CD4-positive, alpha-beta T cell (primary cell): ENCODE measurements around the gene RPS14. TPM values are rescaled to one million over a fixed set of nuclear protein-coding genes. Genes with fewer than 3 reads are reported as not detected.

Source experiments
- ATAC-seq: fragments of 200-7000 bp; cut with Tn5 transposase; one replicate; pipeline ENCODE4 v1.10.0; 2022; ENCODE audit warnings: mild to moderate bottlenecking; ENCODE audit not compliant: poor library complexity
- CTCF ChIA-PET: fragments of 350-600 bp; sonication (Branson Sonifier 250); formaldehyde crosslinking; loops from one replicate; lab custom pipeline; 2021; ENCODE audit warnings: antibody characterized with exemption, inconsistent platforms; lab: Charles Lee
- POLR2A ChIA-PET: fragments of 350-600 bp; sonication (Branson Sonifier 250); formaldehyde crosslinking; loops from one replicate; lab custom pipeline; 2021; ENCODE audit warnings: antibody characterized with exemption, inconsistent platforms; lab: Charles Lee
- DNase-seq, 14 experiments: peaks; one replicate each; pipeline ENCODE4 v3.0.0-alpha.2; 2013 to 2020; ENCODE audit warnings: mixed read lengths in 2 of 14
- H3K27ac ChIP-seq, 2 donors: one replicate each; pipeline versions ENCODE4 v1.5.1 to v1.7.0; 2013; ENCODE audit warnings: low read length in 2 of 2, low read depth in 1 of 2, mild to moderate bottlenecking in 1 of 2
- H3K27me3 ChIP-seq, 2 experiments: 1 replicate in 1 of 2; 2 replicates in 1 of 2; pipeline versions ENCODE4 v1.6.1 to v1.7.0; 2013; ENCODE audit warnings: low read length in 2 of 2, control low read depth in 1 of 2, mild to moderate bottlenecking in 1 of 2, moderate library complexity in 1 of 2; ENCODE audit not compliant: insufficient read depth in 2 of 2, control insufficient read depth in 1 of 2
- H3K36me3 ChIP-seq: one replicate; pipeline ENCODE4 v1.6.1; 2013; ENCODE audit warnings: low read length, control low read depth; ENCODE audit not compliant: insufficient read depth
- H3K4me1 ChIP-seq: one replicate; pipeline ENCODE4 v1.6.1; 2013; ENCODE audit warnings: low read length, control low read depth; ENCODE audit not compliant: insufficient read depth
- H3K4me3 ChIP-seq: one replicate; pipeline ENCODE4 v1.5.1; 2013; ENCODE audit warnings: mild to moderate bottlenecking, low read length, moderate library complexity
- H3K9me3 ChIP-seq, 2 experiments: 1 replicate in 1 of 2; 2 replicates in 1 of 2; pipeline versions ENCODE4 v1.6.1 to v1.7.0; 2013; ENCODE audit warnings: low read length in 2 of 2, mild to moderate bottlenecking in 2 of 2, control low read depth in 1 of 2, moderate library complexity in 1 of 2; ENCODE audit not compliant: control insufficient read depth in 1 of 2, insufficient read depth in 1 of 2
- H3K27ac Mint-ChIP-seq: one replicate; pipeline ENCODE4 v1.8.0; 2020; ENCODE audit warnings: mixed read lengths
- H3K27me3 Mint-ChIP-seq: one replicate; pipeline ENCODE4 v1.8.0; 2021; ENCODE audit warnings: mixed read lengths
- H3K36me3 Mint-ChIP-seq: one replicate; pipeline ENCODE4 v1.8.0; 2021; ENCODE audit warnings: low read depth, mixed read lengths
- H3K4me1 Mint-ChIP-seq: one replicate; pipeline ENCODE4 v1.8.0; 2021; ENCODE audit warnings: low read depth, mixed read lengths
- H3K4me3 Mint-ChIP-seq: one replicate; pipeline ENCODE4 v1.8.0; 2020; ENCODE audit warnings: mild to moderate bottlenecking, mixed read lengths
- H3K9me3 Mint-ChIP-seq: one replicate; pipeline ENCODE4 v1.8.0; 2020; ENCODE audit warnings: mixed read lengths
- intact Hi-C, 2 experiments: fragments of 100-400 bp; cut with DNase I in 1 of 2; cut with micrococcal nuclease in 1 of 2; formaldehyde crosslinking; loops; one replicate each; pipeline versions ENCODE4 v1.15.1 to v1.9.0; 2023 to 2025; cut with DNase I, micrococcal nuclease
- total RNA-seq, 174 experiments: library from RNA in 2 of 174; stranded (reverse) in 2 of 174; gene quantifications; one replicate each; pipeline ENCODE4 v1.2.3 and lab custom pipeline; 2021 to 2026
- TF ChIP-seq, protein P1 (sequence below): fragments of 200-600 bp; IDR thresholded peaks from one replicate; pipeline ENCODE4 v1.8.0; 2022; ENCODE audit warnings: antibody characterized with exemption, mild to moderate bottlenecking

RPS14 gene
- total RNA-seq, 2 experiments from 2014 or later, result 5,224 to 5,317 TPM

DNA sequence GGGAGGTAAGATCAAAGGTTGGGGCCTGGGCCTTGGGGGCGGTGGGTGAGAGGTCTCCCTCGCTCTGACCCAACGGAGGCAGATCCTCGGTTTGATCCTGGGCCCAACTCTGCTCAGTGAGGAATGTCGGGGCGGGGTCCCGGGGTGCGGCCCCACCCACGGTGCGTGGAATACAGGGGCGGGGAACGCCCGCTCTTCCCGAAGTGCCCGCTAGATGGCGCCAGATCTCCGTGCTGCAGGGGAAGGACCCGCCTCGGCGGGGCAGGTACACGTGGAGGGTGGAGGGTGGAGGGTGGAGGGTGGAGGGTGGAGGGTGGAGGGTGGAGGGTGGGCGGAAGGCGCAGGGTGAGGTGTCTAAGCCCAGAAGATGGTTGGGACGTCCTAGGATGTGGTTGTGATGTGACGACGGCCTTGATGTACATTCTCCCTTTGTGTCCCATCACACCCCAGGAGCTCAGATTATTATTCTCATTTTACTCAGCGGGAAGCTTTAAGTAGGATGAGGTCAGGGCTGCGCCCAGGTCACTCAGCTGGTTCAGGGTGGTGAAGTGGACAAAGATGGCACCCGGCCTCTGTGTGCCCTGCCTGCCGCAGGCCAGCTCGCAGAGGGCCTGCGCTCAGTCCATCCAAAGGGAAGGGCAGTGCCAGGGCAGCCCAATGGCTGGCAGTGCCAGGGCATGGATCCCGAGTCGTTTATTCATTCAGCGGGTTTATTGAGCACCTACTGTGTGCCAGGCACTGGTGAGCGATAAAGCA lies 9.4 kb upstream of the RPS14 start:
- Mint-ChIP-seq H3K4me3 (no peak overlapping the region), H3K9me3 (no peaks in the 10 kb centered on the region), H3K4me1 (peaks cover 45% of the 10 kb centered on the region), H3K36me3 (no peaks in the 10 kb centered on the region), H3K27me3 (no peaks in the 10 kb centered on the region), H3K27ac (peak overlapping the region; percentile 61)
- peak; percentile 78 to 93 (median 87) for DNase-seq
- Histone ChIP-seq H3K27ac (no peak overlapping the region), H3K4me1 (peaks cover 37% of the 10 kb centered on the region), H3K9me3 (no peaks in the 10 kb centered on the region), H3K36me3 (no peaks in the 10 kb centered on the region), H3K27me3 (no peaks in the 10 kb centered on the region), H3K4me3 (no peak overlapping the region)
- ATAC-seq, result peak; percentile 91
- TF ChIP-seq, protein P1, sequence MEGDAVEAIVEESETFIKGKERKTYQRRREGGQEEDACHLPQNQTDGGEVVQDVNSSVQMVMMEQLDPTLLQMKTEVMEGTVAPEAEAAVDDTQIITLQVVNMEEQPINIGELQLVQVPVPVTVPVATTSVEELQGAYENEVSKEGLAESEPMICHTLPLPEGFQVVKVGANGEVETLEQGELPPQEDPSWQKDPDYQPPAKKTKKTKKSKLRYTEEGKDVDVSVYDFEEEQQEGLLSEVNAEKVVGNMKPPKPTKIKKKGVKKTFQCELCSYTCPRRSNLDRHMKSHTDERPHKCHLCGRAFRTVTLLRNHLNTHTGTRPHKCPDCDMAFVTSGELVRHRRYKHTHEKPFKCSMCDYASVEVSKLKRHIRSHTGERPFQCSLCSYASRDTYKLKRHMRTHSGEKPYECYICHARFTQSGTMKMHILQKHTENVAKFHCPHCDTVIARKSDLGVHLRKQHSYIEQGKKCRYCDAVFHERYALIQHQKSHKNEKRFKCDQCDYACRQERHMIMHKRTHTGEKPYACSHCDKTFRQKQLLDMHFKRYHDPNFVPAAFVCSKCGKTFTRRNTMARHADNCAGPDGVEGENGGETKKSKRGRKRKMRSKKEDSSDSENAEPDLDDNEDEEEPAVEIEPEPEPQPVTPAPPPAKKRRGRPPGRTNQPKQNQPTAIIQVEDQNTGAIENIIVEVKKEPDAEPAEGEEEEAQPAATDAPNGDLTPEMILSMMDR, result peak; percentile 80
- POLR2A ChIA-PET, result interaction anchor here (0.7 to 1.6 kb wide), 3 partner anchors 9 to 325 kb away, joined by 4 to 11 read pairs (median 7); partner anchors contain the start of gene RBM22
- intact Hi-C loops, result loop anchor here (1.0 to 10.0 kb wide), 12 partner anchors 64 to 1306 kb away; partner anchors contain the start of genes IRGM (in 2 of the 2), RBM22 (in 1 of the 2) and SMIM3 (in 1 of the 2)
- CTCF ChIA-PET, result interaction anchor here (0.6 to 2.1 kb wide), 5 partner anchors 9 to 387 kb away, joined by 3 to 11 read pairs (median 3); partner anchors contain the start of genes IRGM and SMIM3

DNA sequence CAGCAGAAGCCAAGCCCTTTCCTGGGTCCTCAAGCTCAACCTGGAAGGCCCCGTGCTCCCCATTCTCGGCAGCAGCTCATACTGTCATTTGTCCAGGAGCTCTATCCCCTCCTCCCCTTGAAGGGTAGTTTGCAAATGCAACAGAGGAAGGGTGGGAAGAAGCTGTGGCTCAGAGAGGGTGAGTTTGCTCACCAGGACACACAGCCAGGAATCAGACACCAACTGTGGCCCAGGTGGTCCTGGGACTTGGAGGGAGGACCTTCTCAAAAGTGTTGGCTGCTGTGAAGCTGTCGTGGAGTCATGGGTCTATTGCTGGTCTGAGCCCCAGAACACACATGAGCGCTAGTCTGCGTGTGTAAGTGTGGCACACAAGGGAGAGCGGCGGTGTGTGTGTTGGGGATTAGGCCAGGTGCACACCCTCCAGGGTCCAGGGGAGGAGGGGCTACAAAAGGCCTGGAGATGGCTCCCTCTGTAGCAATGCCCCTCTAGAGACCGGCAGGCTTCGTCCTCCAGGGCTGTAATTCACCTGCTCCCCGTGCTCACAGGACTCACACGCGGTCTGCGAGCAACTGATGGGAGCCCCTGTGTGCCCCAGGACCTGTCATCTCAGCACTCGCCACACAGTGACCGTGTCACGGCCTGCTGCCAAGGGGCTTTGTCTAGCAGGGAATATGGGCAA lies 8.2 kb upstream of the RPS14 start:
- ATAC-seq (no peak), DNase-seq (peak in 1 of 14 experiments; percentile 28)
- no peaks in the 10 kb centered on the region for H3K36me3 ChIP-seq
- peaks cover 37% of the 10 kb centered on the region for H3K4me1 ChIP-seq
- peak overlapping the region; percentile 78 for H3K27ac Mint-ChIP-seq
- POLR2A ChIA-PET, result interaction anchor here (0.6 to 1.4 kb wide), 7 partner anchors 8 to 757 kb away, joined by 3 to 9 read pairs (median 4); partner anchors contain the start of genes CD74, DCTN4, IRGM and RBM22
- H3K36me3 Mint-ChIP-seq, result no peaks in the 10 kb centered on the region
- intact Hi-C loops, result loop anchor here (2.0 to 10.0 kb wide), 11 partner anchors 65 to 1307 kb away; partner anchors contain the start of genes RBM22 (in 1 of the 2) and SMIM3 (in 1 of the 2)
- no peak overlapping the region for H3K4me3 Mint-ChIP-seq
- peaks cover 45% of the 10 kb centered on the region for H3K4me1 Mint-ChIP-seq
- no peaks in the 10 kb centered on the region for H3K27me3 Mint-ChIP-seq
- H3K9me3 Mint-ChIP-seq, result no peaks in the 10 kb centered on the region
- TF ChIP-seq, protein P1, result no peak
- no peaks in the 10 kb centered on the region for H3K9me3 ChIP-seq
- CTCF ChIA-PET, result interaction anchor here (0.6 to 2.1 kb wide), 5 partner anchors 7 to 988 kb away, joined by 3 to 11 read pairs (median 3); no protein-coding TSS in a partner anchor
- no peak overlapping the region for H3K27ac ChIP-seq
- no peaks in the 10 kb centered on the region for H3K27me3 ChIP-seq
- no peak overlapping the region for H3K4me3 ChIP-seq

- ATAC-seq (no peak), DNase-seq (peak in 3 of 14 experiments; percentile 29 to 47 (median 41))
- ChIA-PET POLR2A (interaction anchor here (0.9 to 1.4 kb wide), 6 partner anchors 8 to 757 kb away, joined by 3 to 9 read pairs (median 4); partner anchors contain the start of genes CD74, DCTN4, IRGM and RBM22), CTCF (no interaction called here)
- H3K4me3 Mint-ChIP-seq, result peak overlapping the region; percentile 35
- peaks cover 45% of the 10 kb centered on the region for H3K4me1 Mint-ChIP-seq
- intact Hi-C loops, result loop anchor here (2.0 to 10.0 kb wide), 8 partner anchors 85 to 1308 kb away; partner anchors contain the start of genes RBM22 (in 1 of the 2) and SMIM3 (in 1 of the 2)
- Histone ChIP-seq H3K9me3 (no peaks in the 10 kb centered on the region), H3K36me3 (no peaks in the 10 kb centered on the region), H3K27me3 (no peaks in the 10 kb centered on the region), H3K27ac (no peak overlapping the region), H3K4me3 (no peak overlapping the region), H3K4me1 (peaks cover 37% of the 10 kb centered on the region)
- H3K36me3 Mint-ChIP-seq, result no peaks in the 10 kb centered on the region
- no peaks in the 10 kb centered on the region for H3K27me3 Mint-ChIP-seq
- TF ChIP-seq, protein P1, result no peak
- peak overlapping the region; percentile 78 for H3K27ac Mint-ChIP-seq
- H3K9me3 Mint-ChIP-seq, result no peaks in the 10 kb centered on the region
These were observed 7.6 kb upstream of the RPS14 start for GRCh38 chr5:150457121-150457520.
